ENCODE measurements around the gene IRF5. TPM values are rescaled to one million over a fixed set of nuclear protein-coding genes. Genes with fewer than 3 reads are reported as not detected.

The IRF5 gene
- total RNA-seq, 1 experiment from 2014 or later = 0.74 TPM

DNA sequence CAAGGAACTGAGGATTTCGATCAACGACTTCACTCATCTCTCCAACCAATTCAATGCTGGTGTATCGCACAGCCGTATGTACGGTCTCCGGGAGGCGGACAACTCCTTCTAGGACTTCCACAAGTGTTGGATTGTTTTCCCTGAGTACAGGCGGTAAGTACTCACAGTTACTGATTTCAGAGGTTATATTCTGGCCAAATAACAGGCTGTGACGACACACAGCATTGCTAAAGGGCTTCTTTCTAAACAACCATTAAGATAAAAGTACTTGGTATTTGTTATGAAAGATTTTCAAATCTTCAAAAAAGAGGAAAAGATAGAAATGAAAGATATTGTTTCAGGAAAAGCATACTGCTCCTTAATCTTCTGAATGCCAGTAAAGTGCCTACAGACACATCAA lies 52.2 kb downstream of the IRF5 start:
- Mint-ChIP-seq H3K9me3 (no peaks in the 10 kb centered on the region), H3K36me3 (ENCODE audit: insufficient read depth in 1 of 3, low read depth in 3 of 3) (peaks cover 9 to 57% (median 51%) of the 10 kb centered on the region in 3 experiments; a peak in 6 of 7 replicates), H3K4me1 (peaks cover 4 to 10% of the 10 kb centered on the region in 2 experiments; a peak in 3 of 4 replicates), H3K27ac (0 out of 7 replicates have a peak overlapping the region, but pooled peaks of 1 of the 3 experiments have one; percentile 16), H3K27me3 (ENCODE audit: low read depth) (no peaks in the 10 kb centered on the region), H3K4me3 (no peak overlapping the region)
- H3T11ph ChIP-seq (ENCODE audit: low read length) = no peak overlapping the region
- no peak overlapping the region for H3K56ac ChIP-seq (ENCODE audit: insufficient read length, low read depth, low read length)
- H3K4ac ChIP-seq (ENCODE audit: low read depth, low read length) = no peak overlapping the region
- H2BK5ac ChIP-seq (ENCODE audit: insufficient read length, low read length) = no peak overlapping the region
- no peak overlapping the region for H3K23ac ChIP-seq (ENCODE audit: insufficient read length, low read depth, low read length)
- no peak overlapping the region for H3K9ac ChIP-seq (ENCODE audit: extremely low read depth, insufficient read length, low read length)
- no peaks in the 10 kb centered on the region for H4K20me1 ChIP-seq (ENCODE audit: control insufficient read depth, insufficient read depth, insufficient read length)
- no CpG with 5 or more reads among the region's 9 CpGs for WGBS (ENCODE audit: extremely low coverage, insufficient read length, low lambda C conversion rate)
- H3K79me2 ChIP-seq (ENCODE audit: insufficient read depth, low read length) = no peaks in the 10 kb centered on the region
- H4K91ac ChIP-seq (ENCODE audit: insufficient read length, low read depth, low read length) = no peak overlapping the region
- no peaks in the 10 kb centered on the region for H3K23me2 ChIP-seq (ENCODE audit: insufficient read length, low read depth, low read length, poor library complexity, severe bottlenecking)
- H2BK12ac ChIP-seq (ENCODE audit: insufficient read length, low read depth, low read length) = no peak overlapping the region
- no peak overlapping the region for H2AFZ ChIP-seq (ENCODE audit: low read length)
- no peak overlapping the region for H2BK15ac ChIP-seq (ENCODE audit: low read depth, low read length)
- no peaks in the 10 kb centered on the region for H3K9me3 ChIP-seq (ENCODE audit: control insufficient read depth, low read depth, low read length)
- H3K27me3 ChIP-seq (ENCODE audit: insufficient read depth, low read length) = no peaks in the 10 kb centered on the region
- H3K4me2 ChIP-seq (ENCODE audit: insufficient read depth, insufficient read length, low read length) = no peak overlapping the region
- TF ChIP-seq, protein P1, sequence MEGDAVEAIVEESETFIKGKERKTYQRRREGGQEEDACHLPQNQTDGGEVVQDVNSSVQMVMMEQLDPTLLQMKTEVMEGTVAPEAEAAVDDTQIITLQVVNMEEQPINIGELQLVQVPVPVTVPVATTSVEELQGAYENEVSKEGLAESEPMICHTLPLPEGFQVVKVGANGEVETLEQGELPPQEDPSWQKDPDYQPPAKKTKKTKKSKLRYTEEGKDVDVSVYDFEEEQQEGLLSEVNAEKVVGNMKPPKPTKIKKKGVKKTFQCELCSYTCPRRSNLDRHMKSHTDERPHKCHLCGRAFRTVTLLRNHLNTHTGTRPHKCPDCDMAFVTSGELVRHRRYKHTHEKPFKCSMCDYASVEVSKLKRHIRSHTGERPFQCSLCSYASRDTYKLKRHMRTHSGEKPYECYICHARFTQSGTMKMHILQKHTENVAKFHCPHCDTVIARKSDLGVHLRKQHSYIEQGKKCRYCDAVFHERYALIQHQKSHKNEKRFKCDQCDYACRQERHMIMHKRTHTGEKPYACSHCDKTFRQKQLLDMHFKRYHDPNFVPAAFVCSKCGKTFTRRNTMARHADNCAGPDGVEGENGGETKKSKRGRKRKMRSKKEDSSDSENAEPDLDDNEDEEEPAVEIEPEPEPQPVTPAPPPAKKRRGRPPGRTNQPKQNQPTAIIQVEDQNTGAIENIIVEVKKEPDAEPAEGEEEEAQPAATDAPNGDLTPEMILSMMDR (conservative IDR thresholded peaks at IDR 0.05) = no peak
- no peak overlapping the region for H3K18ac ChIP-seq (ENCODE audit: insufficient read length, low read depth, low read length)
- H3K79me1 ChIP-seq (ENCODE audit: insufficient read depth, low read depth, low read length, poor library complexity, severe bottlenecking) = no peaks in the 10 kb centered on the region
- H2BK20ac ChIP-seq (ENCODE audit: low read depth, low read length, poor library complexity, severe bottlenecking) = no peak overlapping the region
- H4K8ac ChIP-seq (replicated peaks; ENCODE audit: insufficient read length, low read depth, low read length) = no peak overlapping the region
- H4K5ac ChIP-seq (ENCODE audit: insufficient read length, low read depth, low read length) = no peak overlapping the region
- H3K27ac ChIP-seq (ENCODE audit: insufficient read length, low read depth, low read length) = no peak overlapping the region
- DNase-seq = no peak
- H3K14ac ChIP-seq (ENCODE audit: insufficient read depth, low read length) = no peak overlapping the region
- no peak overlapping the region for H2AK5ac ChIP-seq (ENCODE audit: insufficient read length, low read length)
- H3K4me1 ChIP-seq (ENCODE audit: insufficient read depth, low read length) = no peaks in the 10 kb centered on the region
- H2BK120ac ChIP-seq (ENCODE audit: low read depth, low read length, poor library complexity, severe bottlenecking) = no peak overlapping the region

All from H9 (cell line).